ENCODE data around the gene ZNF768.
"Not testable (repeated sequence)": the region's sequence is repeated elsewhere in the genome, so short reads cannot be mapped to it uniquely, and the experiment has no call there.

The ZNF768 gene

GRCh38 chr16:30555315-30556124 lies 29.2 kb upstream of the ZNF768 start:
- no peak for DNase-seq

- DNase-seq, result no peak
Observed at GRCh38 chr16:30554557-30555314, 28.4 kb upstream of the ZNF768 start.

GRCh38 chr16:30553393-30553899 lies 27.1 kb upstream of the ZNF768 start:
- no peak for DNase-seq

- DNase-seq, result no peak
Observed at GRCh38 chr16:30552956-30553355, 26.6 kb upstream of the ZNF768 start.

- peak; percentile 79 for DNase-seq
Observed at GRCh38 chr16:30551781-30552180, 25.4 kb upstream of the ZNF768 start.

- no peak for DNase-seq
Observed at GRCh38 chr16:30548416-30549253, 22.3 kb upstream of the ZNF768 start.

GRCh38 chr16:30546115-30546514 lies 19.7 kb upstream of the ZNF768 start:
- no peak for DNase-seq

GRCh38 chr16:30543067-30543466 lies 16.7 kb upstream of the ZNF768 start:
- DNase-seq, result no peak

- no peak for DNase-seq
Observed at GRCh38 chr16:30541502-30542329, 15.3 kb upstream of the ZNF768 start.

GRCh38 chr16:30540916-30541464 lies 14.6 kb upstream of the ZNF768 start:
- not testable (repeated sequence) for DNase-seq

GRCh38 chr16:30539986-30540526 lies 13.7 kb upstream of the ZNF768 start:
- DNase-seq, result not testable (repeated sequence)

- DNase-seq, result no peak
Observed at GRCh38 chr16:30539000-30539964, 12.9 kb upstream of the ZNF768 start.

GRCh38 chr16:30536391-30537024 lies 10.1 kb upstream of the ZNF768 start:
- DNase-seq, result not testable (repeated sequence)

- peak; percentile 75 for DNase-seq
Observed at GRCh38 chr16:30535777-30536190, 9.4 kb upstream of the ZNF768 start.

- DNase-seq, result no peak
Observed at GRCh38 chr16:30535106-30535776, 8.9 kb upstream of the ZNF768 start.

GRCh38 chr16:30534368-30535105 lies 8.2 kb upstream of the ZNF768 start, which contains the start of gene ZNF747:
TSS of gene ZNF747 (minus strand) at chr16:30534858. CDS start at chr16:30534679, 179 bp downstream.
- DNase-seq, result peak; percentile 93

- peak; percentile 40 for DNase-seq
Observed at GRCh38 chr16:30533748-30534367, 7.5 kb upstream of the ZNF768 start.

- DNase-seq, result no peak
Observed at GRCh38 chr16:30533146-30533522, 6.8 kb upstream of the ZNF768 start.

All from stimulated activated CD4-positive, alpha-beta T cell treated with anti-CD3 and anti-CD28 coated beads, Interleukin-15, amount 100 ng/mL, for 24 hours (primary cell).